T-helper 2 cell treated with Interferon-gamma antibody and Interleukin-4, amounts not matched to agents 100 ng/mL and 5 ng/mL, for 36 hours (primary cell): Measurements from ENCODE around the gene TEX13B. TPM values are rescaled to one million over a fixed set of nuclear protein-coding genes. Genes with fewer than 3 reads are reported as not detected.
"Not testable (repeated sequence)": the region's sequence is repeated elsewhere in the genome, so short reads cannot be mapped to it uniquely, and the experiment has no call there.

Experiments used
- intact Hi-C: fragments of 100-400 bp; cut with micrococcal nuclease; formaldehyde crosslinking; loops from one replicate; pipeline ENCODE4 v1.15.1; 2023
- total RNA-seq: library from RNA; stranded (reverse); gene quantifications from 2 replicates; pipeline ENCODE4 v1.2.3, GENCODE V29; 2022

Gene TEX13B
- not detected in 2 replicates for total RNA-seq

DNA sequence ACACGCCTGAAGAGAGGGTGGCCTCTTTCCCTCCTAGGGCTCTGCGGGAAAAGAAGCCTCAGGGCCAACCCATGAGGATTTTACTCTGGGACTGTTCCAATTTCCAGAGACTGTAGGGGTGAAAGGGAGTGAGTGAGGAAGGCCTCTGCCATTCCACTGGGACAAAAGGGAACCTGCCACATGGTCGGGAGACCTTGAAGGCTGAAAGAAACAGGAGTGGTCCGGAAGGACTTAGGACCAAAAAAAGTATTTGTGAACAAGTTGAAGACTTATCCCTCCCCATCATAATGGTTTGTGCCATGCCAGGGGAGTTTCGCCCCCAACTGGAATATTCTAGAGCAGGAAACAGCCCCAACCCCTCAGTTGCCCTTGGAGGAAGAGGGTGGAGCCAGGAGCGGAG, at the start of gene TEX13B:
Gene TEX13B (minus strand): TSS at position 15 of the 400 bp plus-strand sequence. CDS start 243 bp downstream, outside the sequence.
- intact Hi-C loops = no loop called here

DNA sequence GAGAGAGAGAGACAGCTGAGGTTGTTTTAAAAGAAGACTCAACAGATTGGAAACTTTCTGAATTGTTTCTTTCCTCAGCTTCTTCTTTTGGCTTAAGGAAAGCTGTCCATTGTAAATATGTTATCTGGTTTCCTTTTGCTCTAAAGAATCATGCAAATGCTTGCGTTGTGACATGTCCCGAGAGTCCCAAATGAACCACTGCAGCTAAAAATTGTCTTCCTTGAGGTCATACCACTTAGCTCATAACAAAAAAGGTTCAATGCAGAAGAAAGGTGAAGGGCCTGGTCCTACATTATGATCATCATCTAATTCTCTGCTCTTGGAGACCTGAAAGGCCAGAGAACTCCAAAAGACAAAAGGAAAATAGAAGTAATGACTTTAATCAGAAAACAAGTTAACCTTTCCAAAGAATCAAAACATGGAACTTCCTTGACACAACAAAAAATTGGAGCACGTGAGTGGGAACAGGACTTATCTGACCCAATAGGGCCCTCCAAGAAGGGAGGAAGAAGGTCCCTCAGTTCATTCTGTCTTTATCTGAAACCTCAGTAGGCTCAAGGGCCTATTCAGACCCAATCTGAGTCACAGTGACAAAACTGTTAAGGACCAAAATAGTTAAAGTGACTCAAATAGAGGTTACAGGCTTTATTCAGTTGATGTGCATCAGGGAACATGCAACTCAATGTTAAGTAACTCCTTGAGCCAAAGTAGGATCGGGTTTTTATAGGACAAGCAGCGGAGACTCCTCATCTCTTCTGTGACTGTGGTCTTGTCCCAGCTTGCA, 48.0 kb upstream of the TEX13B start:
- intact Hi-C loops = no loop called here

- intact Hi-C loops = no loop called here
Observed at GRCh38 chrX:108028854-108029253, 46.7 kb upstream of the TEX13B start.

- intact Hi-C loops = no loop called here
Observed at GRCh38 chrX:108025954-108026600, 43.9 kb upstream of the TEX13B start.

DNA sequence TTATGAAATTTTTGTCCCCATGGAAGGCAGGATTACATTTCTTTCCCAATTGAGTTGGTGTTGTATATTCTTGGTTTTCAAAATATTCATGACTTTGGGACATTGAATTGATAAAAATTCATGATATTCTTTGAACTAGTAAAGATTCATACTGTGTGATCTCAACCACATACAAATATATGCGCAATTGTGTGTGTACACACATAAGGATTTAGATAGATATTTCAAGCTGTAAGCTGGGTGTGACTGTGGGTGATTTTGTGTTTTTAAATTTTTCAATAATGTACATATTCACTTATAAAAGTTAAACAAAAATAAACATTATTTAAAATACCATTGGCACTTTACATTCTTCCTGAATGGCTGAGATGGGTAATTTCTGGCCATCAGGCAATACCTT, 43.2 kb upstream of the TEX13B start:
- intact Hi-C loops = no loop called here

- intact Hi-C loops = no loop called here
Observed at GRCh38 chrX:108022491-108023089, 40.4 kb upstream of the TEX13B start.

GRCh38 chrX:108020631-108021030, 38.5 kb upstream of the TEX13B start:
- intact Hi-C loops = loop anchor here (1.0 kb wide), 2 partner anchors 52 to 119 kb away; no protein-coding TSS in a partner anchor

- intact Hi-C loops = no loop called here
Observed at GRCh38 chrX:108019382-108019875, 37.3 kb upstream of the TEX13B start.

GRCh38 chrX:108018656-108019381, 36.6 kb upstream of the TEX13B start:
- intact Hi-C loops = loop anchor here (1.0 kb wide), 1 partner anchor 72 kb away; the partner anchor contains the start of genes ATG4A and PSMD10

GRCh38 chrX:108001218-108001814, 19.1 kb upstream of the TEX13B start:
- intact Hi-C loops = no loop called here

- intact Hi-C loops = no loop called here
Observed at GRCh38 chrX:108000751-108001150, 18.6 kb upstream of the TEX13B start.

- intact Hi-C loops = no loop called here
Observed at GRCh38 chrX:107996124-107996523, 14.0 kb upstream of the TEX13B start.

DNA sequence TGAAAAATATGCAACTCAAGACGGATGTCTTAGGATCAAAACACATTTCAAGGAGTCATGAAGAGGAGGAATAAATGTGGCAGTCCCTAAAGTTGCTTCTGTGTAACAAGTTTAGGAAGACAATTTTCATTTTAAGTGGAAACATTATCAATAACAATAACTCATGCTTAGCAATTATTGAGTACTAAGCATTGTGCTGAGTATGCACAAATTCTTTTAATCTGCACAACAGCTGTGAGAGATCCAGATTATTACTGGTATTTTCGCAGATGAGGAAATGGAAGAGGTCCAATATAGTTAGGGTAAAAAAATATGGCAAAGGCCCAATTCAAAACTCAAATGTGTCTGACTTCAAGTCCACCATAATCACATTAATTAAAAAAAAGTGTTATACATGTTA, 2.9 kb upstream of the TEX13B start:
- intact Hi-C loops = no loop called here

GRCh38 chrX:107979534-107979933, 2.6 kb downstream of the TEX13B start:
- intact Hi-C loops = no loop called here

DNA sequence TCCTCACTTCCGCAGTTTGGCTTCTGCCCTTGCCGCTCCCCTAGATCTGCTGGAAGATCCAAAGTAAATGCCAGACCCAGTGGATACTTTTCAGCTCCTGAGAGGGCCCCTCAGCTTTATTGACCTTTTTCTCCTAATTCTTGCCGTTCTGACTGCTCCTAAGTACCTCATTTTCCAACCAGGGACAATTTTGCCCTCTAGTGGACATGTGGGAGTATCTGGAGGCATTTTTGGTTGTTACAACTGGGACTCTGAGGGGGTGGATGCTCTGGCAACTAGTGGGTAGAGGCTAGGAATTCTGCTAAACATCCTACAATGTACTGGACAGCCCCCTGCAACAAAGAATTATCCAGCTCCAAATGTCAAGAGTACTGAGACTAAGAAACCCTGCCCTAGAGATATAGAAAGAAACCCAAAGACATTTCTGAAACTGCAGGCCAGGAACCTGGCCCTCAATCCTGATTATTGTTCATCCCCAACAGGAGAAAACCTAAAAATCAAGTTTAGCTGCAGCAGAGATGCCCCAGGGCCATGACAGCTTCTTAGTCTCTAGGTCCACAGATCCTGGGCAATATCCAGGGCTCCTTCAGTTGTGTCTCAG, 3.4 kb downstream of the TEX13B start:
- intact Hi-C loops = no loop called here

DNA sequence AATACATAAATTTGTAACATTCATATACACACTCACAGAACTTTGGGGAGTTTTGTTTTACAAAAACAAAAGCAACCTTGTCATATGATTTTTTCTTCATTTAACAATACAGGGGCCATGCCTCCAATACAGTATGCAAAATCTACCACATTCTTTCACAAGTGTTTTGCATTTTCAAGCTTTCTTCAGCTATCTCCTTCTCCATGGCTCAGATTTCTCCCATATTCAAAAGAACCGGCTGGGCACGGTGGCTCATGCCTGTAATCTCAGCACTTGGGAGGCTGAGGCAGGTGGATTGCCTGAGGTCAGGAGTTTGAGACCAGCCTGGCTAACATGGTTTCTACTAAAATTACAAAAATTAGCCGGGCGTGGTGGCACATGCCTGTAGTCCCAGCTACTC, 4.1 kb downstream of the TEX13B start:
- intact Hi-C loops = no loop called here

- intact Hi-C loops = no loop called here
Observed at GRCh38 chrX:107971636-107972035, 10.5 kb downstream of the TEX13B start.

DNA sequence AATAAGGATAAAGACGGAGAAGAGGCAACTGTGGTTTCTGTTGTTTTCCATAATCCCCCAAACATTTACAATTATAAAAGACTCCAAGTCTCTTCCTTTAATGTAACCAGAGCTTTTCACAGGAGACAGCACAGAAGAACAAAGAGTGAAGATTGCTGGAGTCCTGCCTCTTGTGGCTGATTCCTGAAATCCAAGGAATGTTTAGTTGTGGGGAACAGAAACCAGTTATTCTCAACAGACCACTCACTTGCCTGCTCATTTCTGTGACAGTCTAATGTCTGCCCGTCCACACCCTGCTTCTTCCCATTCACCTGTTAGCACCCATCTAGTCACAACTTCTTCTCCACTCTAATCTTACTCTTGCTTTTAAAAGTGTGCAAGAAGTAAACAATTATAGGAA, 12.1 kb downstream of the TEX13B start:
- intact Hi-C loops = no loop called here

DNA sequence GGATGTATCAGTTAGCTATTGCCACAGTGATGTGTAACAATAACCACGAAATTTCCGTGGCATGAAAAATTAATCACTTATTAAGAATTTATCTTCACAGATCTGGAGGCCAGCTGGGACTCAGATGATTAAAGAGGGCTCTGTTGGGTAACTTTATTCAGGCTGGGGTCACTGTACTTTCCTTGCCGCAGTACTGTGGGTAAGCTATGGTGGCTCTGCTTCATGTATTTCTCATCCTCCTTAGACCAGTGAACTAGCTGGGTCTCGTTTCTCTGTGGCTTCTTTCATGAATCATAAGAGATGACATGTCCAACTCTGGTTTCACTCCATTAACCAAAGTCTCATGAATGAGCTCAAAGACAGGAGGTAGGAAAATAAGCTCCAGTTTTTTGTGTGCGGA, 13.5 kb downstream of the TEX13B start:
- intact Hi-C loops = no loop called here

- intact Hi-C loops = not testable (repeated sequence)
Observed at GRCh38 chrX:107955337-107955736, 26.8 kb downstream of the TEX13B start.

GRCh38 chrX:107940095-107940494, 42.1 kb downstream of the TEX13B start:
- intact Hi-C loops = no loop called here
